Measurements from ENCODE around the gene CCDC152. TPM values are rescaled to one million over a fixed set of nuclear protein-coding genes. Genes with fewer than 3 reads are reported as not detected.

Gene CCDC152
- total RNA-seq, 1 donor from 2014 or later = 1.2 TPM

DNA sequence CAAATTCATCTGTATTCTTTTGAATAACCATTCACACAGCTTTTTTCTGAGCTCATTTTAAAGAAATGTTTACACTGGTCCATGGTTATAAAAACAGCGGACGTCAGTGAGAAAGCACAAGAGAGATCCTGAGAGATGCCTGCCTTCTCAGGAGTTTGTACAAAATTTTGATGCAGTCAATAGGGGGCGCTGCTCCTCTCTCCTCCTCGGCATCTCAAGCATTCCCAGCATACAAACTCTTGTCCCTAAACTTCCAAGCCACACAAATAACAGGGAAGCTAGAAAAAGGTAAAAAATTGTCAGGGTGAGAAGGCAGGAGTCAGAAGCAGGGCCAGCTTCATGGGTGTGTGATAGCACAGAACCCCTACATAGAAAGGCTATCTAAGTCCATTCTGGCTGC lies 11.2 kb upstream of the CCDC152 start:
- Histone ChIP-seq H3K27me3 (ENCODE audit: insufficient read depth, low read length) (peaks cover 2% of the 10 kb centered on the region), H3K4me2 (ENCODE audit: low read length) (no peak overlapping the region), H3K9ac (ENCODE audit: low read length) (no peak overlapping the region), H3K79me2 (ENCODE audit: insufficient read depth, low read length) (no peaks in the 10 kb centered on the region), H3K27ac (ENCODE audit: low read depth, low read length) (no peak overlapping the region), H3K9me3 (ENCODE audit: insufficient read depth, low read depth, low read length) (no peaks in the 10 kb centered on the region), H2AFZ (ENCODE audit: low read depth, low read length) (no peak overlapping the region), H3K4me1 (ENCODE audit: insufficient read depth, low read length) (no peaks in the 10 kb centered on the region), H3K4me3 (ENCODE audit: insufficient read depth, low read depth, low read length) (no peak overlapping the region), H4K20me1 (ENCODE audit: insufficient read depth, low read length) (no peaks in the 10 kb centered on the region), H3K36me3 (ENCODE audit: insufficient read depth, low read length) (no peaks in the 10 kb centered on the region)
- DNase-seq (ENCODE audit: low read depth) (no peak), FAIRE-seq (no peak)
- Mint-ChIP-seq H3K9me3 (ENCODE audit: unreplicated experiment) (no peaks in the 10 kb centered on the region), H3K4me3 (ENCODE audit: unreplicated experiment) (no peak overlapping the region), H3K27ac (ENCODE audit: unreplicated experiment) (no peak overlapping the region), H3K27me3 (ENCODE audit: low read depth, unreplicated experiment) (peaks cover 6% of the 10 kb centered on the region), H3K36me3 (ENCODE audit: low read depth, unreplicated experiment) (no peaks in the 10 kb centered on the region), H3K4me1 (ENCODE audit: low read depth, unreplicated experiment) (no peaks in the 10 kb centered on the region)
- TF ChIP-seq, protein P1, sequence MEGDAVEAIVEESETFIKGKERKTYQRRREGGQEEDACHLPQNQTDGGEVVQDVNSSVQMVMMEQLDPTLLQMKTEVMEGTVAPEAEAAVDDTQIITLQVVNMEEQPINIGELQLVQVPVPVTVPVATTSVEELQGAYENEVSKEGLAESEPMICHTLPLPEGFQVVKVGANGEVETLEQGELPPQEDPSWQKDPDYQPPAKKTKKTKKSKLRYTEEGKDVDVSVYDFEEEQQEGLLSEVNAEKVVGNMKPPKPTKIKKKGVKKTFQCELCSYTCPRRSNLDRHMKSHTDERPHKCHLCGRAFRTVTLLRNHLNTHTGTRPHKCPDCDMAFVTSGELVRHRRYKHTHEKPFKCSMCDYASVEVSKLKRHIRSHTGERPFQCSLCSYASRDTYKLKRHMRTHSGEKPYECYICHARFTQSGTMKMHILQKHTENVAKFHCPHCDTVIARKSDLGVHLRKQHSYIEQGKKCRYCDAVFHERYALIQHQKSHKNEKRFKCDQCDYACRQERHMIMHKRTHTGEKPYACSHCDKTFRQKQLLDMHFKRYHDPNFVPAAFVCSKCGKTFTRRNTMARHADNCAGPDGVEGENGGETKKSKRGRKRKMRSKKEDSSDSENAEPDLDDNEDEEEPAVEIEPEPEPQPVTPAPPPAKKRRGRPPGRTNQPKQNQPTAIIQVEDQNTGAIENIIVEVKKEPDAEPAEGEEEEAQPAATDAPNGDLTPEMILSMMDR (IDR thresholded peaks at IDR 0.05; ENCODE audit: insufficient read depth, low read depth, low read length) = peak; percentile 15
- no peak for TF ChIP-seq EZH2 (IDR thresholded peaks at IDR 0.05; ENCODE audit: insufficient read depth, low read length)

GRCh38 chr5:42745856-42746255 lies 10.8 kb upstream of the CCDC152 start:
- Mint-ChIP-seq H3K4me3 (ENCODE audit: unreplicated experiment) (no peak overlapping the region), H3K4me1 (ENCODE audit: low read depth, unreplicated experiment) (no peaks in the 10 kb centered on the region), H3K27ac (ENCODE audit: unreplicated experiment) (no peak overlapping the region), H3K27me3 (ENCODE audit: low read depth, unreplicated experiment) (peaks cover 6% of the 10 kb centered on the region), H3K9me3 (ENCODE audit: unreplicated experiment) (no peaks in the 10 kb centered on the region), H3K36me3 (ENCODE audit: low read depth, unreplicated experiment) (no peaks in the 10 kb centered on the region)
- TF ChIP-seq, protein P1 (IDR thresholded peaks at IDR 0.05; ENCODE audit: insufficient read depth, low read depth, low read length) = no peak
- no peak for TF ChIP-seq EZH2 (IDR thresholded peaks at IDR 0.05; ENCODE audit: insufficient read depth, low read length)
- Histone ChIP-seq H2AFZ (ENCODE audit: low read depth, low read length) (no peak overlapping the region), H3K4me2 (ENCODE audit: low read length) (no peak overlapping the region), H3K9me3 (ENCODE audit: insufficient read depth, low read depth, low read length) (no peaks in the 10 kb centered on the region), H4K20me1 (ENCODE audit: insufficient read depth, low read length) (no peaks in the 10 kb centered on the region), H3K4me3 (ENCODE audit: insufficient read depth, low read depth, low read length) (no peak overlapping the region), H3K79me2 (ENCODE audit: insufficient read depth, low read length) (no peaks in the 10 kb centered on the region), H3K27me3 (ENCODE audit: insufficient read depth, low read length) (peaks cover 2% of the 10 kb centered on the region), H3K36me3 (ENCODE audit: insufficient read depth, low read length) (no peaks in the 10 kb centered on the region), H3K4me1 (ENCODE audit: insufficient read depth, low read length) (no peaks in the 10 kb centered on the region), H3K9ac (ENCODE audit: low read length) (no peak overlapping the region), H3K27ac (ENCODE audit: low read depth, low read length) (no peak overlapping the region)
- FAIRE-seq (no peak), DNase-seq (ENCODE audit: low read depth) (no peak)

GRCh38 chr5:42749020-42749419 lies 7.6 kb upstream of the CCDC152 start:
- Histone ChIP-seq H3K4me3 (ENCODE audit: insufficient read depth, low read depth, low read length) (no peak overlapping the region), H3K79me2 (ENCODE audit: insufficient read depth, low read length) (no peaks in the 10 kb centered on the region), H3K4me1 (ENCODE audit: insufficient read depth, low read length) (no peaks in the 10 kb centered on the region), H4K20me1 (ENCODE audit: insufficient read depth, low read length) (no peaks in the 10 kb centered on the region), H3K36me3 (ENCODE audit: insufficient read depth, low read length) (no peaks in the 10 kb centered on the region), H3K27me3 (ENCODE audit: insufficient read depth, low read length) (peaks cover 2% of the 10 kb centered on the region), H3K9ac (ENCODE audit: low read length) (no peak overlapping the region), H2AFZ (ENCODE audit: low read depth, low read length) (no peak overlapping the region), H3K4me2 (ENCODE audit: low read length) (no peak overlapping the region), H3K9me3 (ENCODE audit: insufficient read depth, low read depth, low read length) (no peaks in the 10 kb centered on the region), H3K27ac (ENCODE audit: low read depth, low read length) (no peak overlapping the region)
- no peak for FAIRE-seq
- no peak for DNase-seq (ENCODE audit: low read depth)
- Mint-ChIP-seq H3K27me3 (ENCODE audit: low read depth, unreplicated experiment) (peaks cover 6% of the 10 kb centered on the region), H3K36me3 (ENCODE audit: low read depth, unreplicated experiment) (no peaks in the 10 kb centered on the region), H3K27ac (ENCODE audit: unreplicated experiment) (no peak overlapping the region), H3K4me3 (ENCODE audit: unreplicated experiment) (no peak overlapping the region), H3K4me1 (ENCODE audit: low read depth, unreplicated experiment) (no peaks in the 10 kb centered on the region), H3K9me3 (ENCODE audit: unreplicated experiment) (no peaks in the 10 kb centered on the region)
- no peak for TF ChIP-seq EZH2 (IDR thresholded peaks at IDR 0.05; ENCODE audit: insufficient read depth, low read length)
- TF ChIP-seq, protein P1 (IDR thresholded peaks at IDR 0.05; ENCODE audit: insufficient read depth, low read depth, low read length) = no peak

Data from astrocyte (in vitro differentiated cells and primary cell).